ENCODE results near the gene ADGRG3.

DNA sequence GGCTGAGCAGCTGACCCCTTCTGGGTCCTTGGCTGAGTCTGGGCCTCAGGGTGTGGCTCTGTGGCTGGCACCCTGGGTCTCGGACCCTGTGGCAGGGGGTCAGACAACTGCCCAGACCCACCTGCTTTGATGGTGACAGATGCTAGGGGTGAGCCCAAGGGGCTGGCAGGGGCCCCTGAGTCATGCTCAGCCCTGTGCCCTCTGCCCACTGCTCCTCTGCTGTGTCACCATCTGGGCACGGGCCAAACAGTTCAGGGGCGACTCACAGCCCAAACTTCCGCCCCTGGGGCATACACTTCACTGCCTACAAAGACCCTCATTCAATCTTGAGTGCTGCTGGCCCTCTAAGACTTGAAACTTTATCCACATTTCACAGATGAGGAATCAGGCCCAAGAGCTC lies 33.9 kb upstream of the ADGRG3 start:
- TF ChIP-seq, protein P1, sequence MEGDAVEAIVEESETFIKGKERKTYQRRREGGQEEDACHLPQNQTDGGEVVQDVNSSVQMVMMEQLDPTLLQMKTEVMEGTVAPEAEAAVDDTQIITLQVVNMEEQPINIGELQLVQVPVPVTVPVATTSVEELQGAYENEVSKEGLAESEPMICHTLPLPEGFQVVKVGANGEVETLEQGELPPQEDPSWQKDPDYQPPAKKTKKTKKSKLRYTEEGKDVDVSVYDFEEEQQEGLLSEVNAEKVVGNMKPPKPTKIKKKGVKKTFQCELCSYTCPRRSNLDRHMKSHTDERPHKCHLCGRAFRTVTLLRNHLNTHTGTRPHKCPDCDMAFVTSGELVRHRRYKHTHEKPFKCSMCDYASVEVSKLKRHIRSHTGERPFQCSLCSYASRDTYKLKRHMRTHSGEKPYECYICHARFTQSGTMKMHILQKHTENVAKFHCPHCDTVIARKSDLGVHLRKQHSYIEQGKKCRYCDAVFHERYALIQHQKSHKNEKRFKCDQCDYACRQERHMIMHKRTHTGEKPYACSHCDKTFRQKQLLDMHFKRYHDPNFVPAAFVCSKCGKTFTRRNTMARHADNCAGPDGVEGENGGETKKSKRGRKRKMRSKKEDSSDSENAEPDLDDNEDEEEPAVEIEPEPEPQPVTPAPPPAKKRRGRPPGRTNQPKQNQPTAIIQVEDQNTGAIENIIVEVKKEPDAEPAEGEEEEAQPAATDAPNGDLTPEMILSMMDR (IDR thresholded peaks at IDR 0.05; ENCODE audit: borderline replicate concordance, extremely low read depth, low read length, poor library complexity, severe bottlenecking), result no peak
- no peak for TF ChIP-seq EZH2 (IDR thresholded peaks at IDR 0.05; ENCODE audit: borderline replicate concordance, low read depth, low read length, severe bottlenecking)
